ENCODE measurements around the gene PPME1. TPM values are rescaled to one million over a fixed set of nuclear protein-coding genes. Genes with fewer than 3 reads are reported as not detected.

Gene PPME1
- total and polyA plus RNA-seq, 9 of the 15 experiments (the other 6 are each of a cell fraction or from before 2014, with no cell fraction given) = 9.8 to 81.7 (median 37.6) TPM

GRCh38 chr11:74288911-74289310 lies 117.8 kb downstream of the PPME1 start (continued):
- TF ChIP-seq FOSL1 (tag; conservative IDR thresholded peaks at IDR 0.05) = no peak
- TF ChIP-seq CREB1 (IDR thresholded peaks at IDR 0.05) = no peak
- TF ChIP-seq CREB1 (CRISPR knock-in tag; IDR thresholded peaks at IDR 0.05) = no peak
- TF ChIP-seq, protein P1, sequence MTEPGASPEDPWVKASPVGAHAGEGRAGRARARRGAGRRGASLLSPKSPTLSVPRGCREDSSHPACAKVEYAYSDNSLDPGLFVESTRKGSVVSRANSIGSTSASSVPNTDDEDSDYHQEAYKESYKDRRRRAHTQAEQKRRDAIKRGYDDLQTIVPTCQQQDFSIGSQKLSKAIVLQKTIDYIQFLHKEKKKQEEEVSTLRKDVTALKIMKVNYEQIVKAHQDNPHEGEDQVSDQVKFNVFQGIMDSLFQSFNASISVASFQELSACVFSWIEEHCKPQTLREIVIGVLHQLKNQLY (CRISPR knock-in tag; conservative IDR thresholded peaks at IDR 0.05) = no peak
- TF ChIP-seq RBM17 (IDR thresholded peaks at IDR 0.05; ENCODE audit: borderline replicate concordance, low read depth, low read length) = no peak
- no peak for TF ChIP-seq PTRF (tag; IDR thresholded peaks at IDR 0.05)
- no peak for TF ChIP-seq CTBP1 (IDR thresholded peaks at IDR 0.05; ENCODE audit: borderline replicate concordance)
- no peak for TF ChIP-seq CAMTA2 (CRISPR knock-in tag; conservative IDR thresholded peaks at IDR 0.05)

DNA sequence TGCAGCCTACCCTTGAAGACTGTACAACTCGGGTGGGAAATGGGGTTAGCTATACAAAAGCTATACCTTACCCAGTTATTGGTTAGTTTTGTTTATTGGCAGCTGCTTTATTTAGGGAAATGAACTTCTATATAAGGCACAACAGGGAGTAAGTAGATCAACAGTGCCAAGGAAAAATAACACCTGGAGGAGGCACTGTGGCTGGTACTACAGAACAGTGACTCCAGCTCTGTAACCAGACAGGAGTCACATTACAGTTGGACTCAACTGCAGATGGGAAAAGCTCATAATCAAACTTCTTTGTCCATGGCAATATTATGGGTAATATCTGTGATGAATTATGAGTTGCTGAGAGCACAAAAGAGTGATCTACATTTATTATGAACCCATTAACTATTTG lies 126.4 kb downstream of the PPME1 start:
- Histone ChIP-seq H3K4me1 (replicated peaks in 1 of 2; ENCODE audit: control insufficient read depth in 2 of 2, insufficient read depth in 2 of 2, low read length in 2 of 2) (no peaks in the 10 kb centered on the region), H3K9me3 (replicated peaks; ENCODE audit: control insufficient read depth, insufficient read depth, low read depth, low read length) (no peaks in the 10 kb centered on the region), H3K27me3 (ENCODE audit: control insufficient read depth in 2 of 2, insufficient read depth in 2 of 2, low read length in 2 of 2) (peaks cover 4 to 11% of the 10 kb centered on the region in 2 experiments; a peak in 4 of 5 replicates), H3K9ac (ENCODE audit: insufficient read depth in 1 of 2, low read depth in 2 of 2, low read length in 2 of 2) (no peak overlapping the region), H3K79me2 (ENCODE audit: control insufficient read depth, insufficient read depth, low read length) (no peaks in the 10 kb centered on the region), H3K9me1 (ENCODE audit: control insufficient read depth, insufficient read depth, low read length) (no peaks in the 10 kb centered on the region), H2AFZ (ENCODE audit: low read depth, low read length) (no peak overlapping the region), H4K20me1 (replicated peaks; ENCODE audit: control insufficient read depth, insufficient read depth, low read length) (no peaks in the 10 kb centered on the region), H3K36me3 (ENCODE audit: control insufficient read depth, insufficient read depth, low read length) (no peaks in the 10 kb centered on the region), H3K4me2 (ENCODE audit: insufficient read depth, low read length) (no peak overlapping the region), H3K27ac (ENCODE audit: extremely low read depth, low read depth, low read length) (no peak overlapping the region), H3K4me3 (no peak overlapping the region)
- ATAC-seq (no peak), FAIRE-seq (no peak), DNase-seq (ENCODE audit: extremely low read depth in 1 of 4, low spot score in 3 of 4) (no peak)
- ChIA-PET CTCF (ENCODE audit: low intra/inter-chr PET ratio) (no interaction called here), POLR2A (interaction anchor here (1.0 kb wide), 1 partner anchor 24 kb away, joined by 3 read pairs; no protein-coding TSS in a partner anchor)
- BruUV-seq (replicated peaks) = no TSS peak
- intact Hi-C loops (cut with micrococcal nuclease) = no loop called here
- in situ Hi-C loops (cut with MboI) = no loop called here
- 0% methylated on average over 1 of the region's 1 CpG for WGBS (ENCODE audit: insufficient coverage, low coverage, missing lambda C conversion rate)
- TF ChIP-seq EP300 (IDR thresholded peaks at IDR 0.05; ENCODE audit: low read length) (no peak), HMBOX1 (IDR thresholded peaks at IDR 0.05) (no peak), CHD1 (IDR thresholded peaks at IDR 0.05; ENCODE audit: low read length) (no peak), THRAP3 (IDR thresholded peaks at IDR 0.05; ENCODE audit: borderline replicate concordance) (no peak), HDAC6 (IDR thresholded peaks at IDR 0.05; ENCODE audit: low read depth, low read length) (no peak), ZNF830 (CRISPR knock-in tag; IDR thresholded peaks at IDR 0.05) (no peak), U2AF1 (optimal IDR thresholded peaks at IDR 0.05; ENCODE audit: low read depth, low read length) (no peak), ZNF511 (CRISPR knock-in tag; IDR thresholded peaks at IDR 0.05) (no peak)
- TF ChIP-seq, protein P2, sequence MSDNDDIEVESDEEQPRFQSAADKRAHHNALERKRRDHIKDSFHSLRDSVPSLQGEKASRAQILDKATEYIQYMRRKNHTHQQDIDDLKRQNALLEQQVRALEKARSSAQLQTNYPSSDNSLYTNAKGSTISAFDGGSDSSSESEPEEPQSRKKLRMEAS (CRISPR knock-in tag; IDR thresholded peaks at IDR 0.05) = no peak
- TF ChIP-seq, protein P3, sequence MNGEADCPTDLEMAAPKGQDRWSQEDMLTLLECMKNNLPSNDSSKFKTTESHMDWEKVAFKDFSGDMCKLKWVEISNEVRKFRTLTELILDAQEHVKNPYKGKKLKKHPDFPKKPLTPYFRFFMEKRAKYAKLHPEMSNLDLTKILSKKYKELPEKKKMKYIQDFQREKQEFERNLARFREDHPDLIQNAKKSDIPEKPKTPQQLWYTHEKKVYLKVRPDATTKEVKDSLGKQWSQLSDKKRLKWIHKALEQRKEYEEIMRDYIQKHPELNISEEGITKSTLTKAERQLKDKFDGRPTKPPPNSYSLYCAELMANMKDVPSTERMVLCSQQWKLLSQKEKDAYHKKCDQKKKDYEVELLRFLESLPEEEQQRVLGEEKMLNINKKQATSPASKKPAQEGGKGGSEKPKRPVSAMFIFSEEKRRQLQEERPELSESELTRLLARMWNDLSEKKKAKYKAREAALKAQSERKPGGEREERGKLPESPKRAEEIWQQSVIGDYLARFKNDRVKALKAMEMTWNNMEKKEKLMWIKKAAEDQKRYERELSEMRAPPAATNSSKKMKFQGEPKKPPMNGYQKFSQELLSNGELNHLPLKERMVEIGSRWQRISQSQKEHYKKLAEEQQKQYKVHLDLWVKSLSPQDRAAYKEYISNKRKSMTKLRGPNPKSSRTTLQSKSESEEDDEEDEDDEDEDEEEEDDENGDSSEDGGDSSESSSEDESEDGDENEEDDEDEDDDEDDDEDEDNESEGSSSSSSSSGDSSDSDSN (IDR thresholded peaks at IDR 0.05; ENCODE audit: borderline replicate concordance in 1 of 2, low read depth in 2 of 2, low read length in 2 of 2) = no peak
